ENCODE results near the gene SHISA9.

Gene SHISA9

DNA sequence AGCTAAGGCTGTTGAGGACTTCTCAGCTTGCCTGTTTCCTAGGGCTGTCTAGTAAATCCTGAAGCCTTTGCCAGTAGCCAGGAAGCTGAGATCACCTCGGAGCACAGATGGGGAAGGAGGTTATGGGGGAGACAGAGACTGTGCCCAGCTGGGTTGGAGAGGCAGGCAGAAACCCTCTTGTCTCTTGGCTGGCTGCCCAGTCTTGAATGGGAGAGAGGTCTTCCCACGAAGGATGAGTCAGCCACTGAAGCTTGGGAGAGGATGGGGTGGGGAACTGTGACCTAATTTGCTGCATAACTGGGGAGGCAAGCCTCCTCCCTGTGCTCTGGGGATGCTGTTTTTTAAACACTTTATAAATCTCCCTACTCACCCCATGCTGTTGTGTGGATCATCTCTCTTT lies 69.8 kb downstream of the SHISA9 start:
- DNase-seq (ENCODE audit: low spot score): no peak
- TF ChIP-seq, protein P1, sequence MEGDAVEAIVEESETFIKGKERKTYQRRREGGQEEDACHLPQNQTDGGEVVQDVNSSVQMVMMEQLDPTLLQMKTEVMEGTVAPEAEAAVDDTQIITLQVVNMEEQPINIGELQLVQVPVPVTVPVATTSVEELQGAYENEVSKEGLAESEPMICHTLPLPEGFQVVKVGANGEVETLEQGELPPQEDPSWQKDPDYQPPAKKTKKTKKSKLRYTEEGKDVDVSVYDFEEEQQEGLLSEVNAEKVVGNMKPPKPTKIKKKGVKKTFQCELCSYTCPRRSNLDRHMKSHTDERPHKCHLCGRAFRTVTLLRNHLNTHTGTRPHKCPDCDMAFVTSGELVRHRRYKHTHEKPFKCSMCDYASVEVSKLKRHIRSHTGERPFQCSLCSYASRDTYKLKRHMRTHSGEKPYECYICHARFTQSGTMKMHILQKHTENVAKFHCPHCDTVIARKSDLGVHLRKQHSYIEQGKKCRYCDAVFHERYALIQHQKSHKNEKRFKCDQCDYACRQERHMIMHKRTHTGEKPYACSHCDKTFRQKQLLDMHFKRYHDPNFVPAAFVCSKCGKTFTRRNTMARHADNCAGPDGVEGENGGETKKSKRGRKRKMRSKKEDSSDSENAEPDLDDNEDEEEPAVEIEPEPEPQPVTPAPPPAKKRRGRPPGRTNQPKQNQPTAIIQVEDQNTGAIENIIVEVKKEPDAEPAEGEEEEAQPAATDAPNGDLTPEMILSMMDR (IDR thresholded peaks at IDR 0.05): no peak

DNA sequence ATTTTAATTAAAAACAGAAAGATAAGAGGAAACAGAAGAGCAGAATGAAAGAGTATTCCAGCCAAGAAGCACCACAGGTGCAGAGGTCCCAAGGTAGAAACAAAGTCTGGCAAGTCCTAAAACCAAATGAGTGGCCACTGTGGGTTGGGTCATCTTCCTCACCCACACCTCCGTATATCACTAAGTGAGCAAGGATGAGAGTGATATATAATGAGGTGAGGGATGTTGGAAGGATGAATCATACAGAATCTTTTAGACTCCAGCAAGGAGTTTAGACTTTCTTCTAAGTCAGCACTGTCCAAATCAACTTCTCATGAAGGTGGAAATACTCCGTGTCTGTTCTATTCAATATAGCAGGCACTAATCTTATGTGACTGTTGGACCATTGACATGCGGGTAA lies 70.8 kb downstream of the SHISA9 start:
- H3K27ac ChIP-seq: no peak overlapping the region
- TF ChIP-seq, protein P1 (IDR thresholded peaks at IDR 0.05): no peak
- no peak overlapping the region for H3K4me3 ChIP-seq
- no peak for DNase-seq (ENCODE audit: low spot score)

More for the DNA sequence above, 69.8 kb downstream of the SHISA9 start:
- Histone ChIP-seq H3K27ac (no peak overlapping the region), H3K4me3 (no peak overlapping the region)

DNA sequence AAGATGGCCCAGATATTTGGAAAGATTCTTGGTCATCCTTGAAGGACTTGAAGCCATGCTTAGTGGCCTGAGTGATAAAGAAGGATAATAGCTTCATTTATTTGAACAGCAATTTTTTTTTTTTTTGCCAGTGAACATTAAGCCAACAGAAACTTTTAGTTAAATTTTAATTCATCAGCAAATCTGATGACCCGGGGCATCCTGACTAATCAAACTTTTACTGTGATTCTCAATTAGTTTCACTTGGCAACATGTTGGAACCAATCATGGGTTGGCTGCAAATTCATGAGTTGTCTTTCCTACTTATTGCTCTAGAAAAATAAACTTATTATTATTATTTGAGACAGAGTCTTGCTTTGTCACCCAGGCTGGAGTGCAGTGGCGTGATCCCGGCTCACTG lies 74.4 kb downstream of the SHISA9 start:
- no peak overlapping the region for H3K27ac ChIP-seq
- TF ChIP-seq, protein P1 (IDR thresholded peaks at IDR 0.05): no peak
- DNase-seq (ENCODE audit: low spot score): no peak
- H3K4me3 ChIP-seq: no peak overlapping the region

DNA sequence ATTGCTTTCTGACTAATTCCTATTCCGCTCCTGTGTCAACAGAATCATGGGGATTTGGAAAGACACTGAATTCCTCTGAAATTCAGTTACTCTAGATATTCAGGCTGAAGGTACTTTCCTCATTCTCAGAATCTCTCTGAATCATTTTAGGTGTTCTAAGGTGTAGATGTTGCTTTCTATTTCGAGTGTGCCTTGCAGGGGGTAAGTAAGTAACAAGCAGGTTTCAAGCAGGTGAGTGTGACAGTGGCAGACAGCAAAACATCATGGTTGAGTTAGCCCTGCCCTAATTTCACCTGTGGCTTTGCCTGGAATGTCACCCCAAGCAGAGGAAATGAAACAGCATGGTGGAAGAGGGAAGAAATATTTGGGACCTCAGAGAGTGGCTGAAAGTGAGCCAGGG lies 75.1 kb downstream of the SHISA9 start:
- DNase-seq (ENCODE audit: low spot score): no peak
- H3K27ac ChIP-seq: no peak overlapping the region
- TF ChIP-seq, protein P1 (IDR thresholded peaks at IDR 0.05): no peak
- H3K4me3 ChIP-seq: no peak overlapping the region

DNA sequence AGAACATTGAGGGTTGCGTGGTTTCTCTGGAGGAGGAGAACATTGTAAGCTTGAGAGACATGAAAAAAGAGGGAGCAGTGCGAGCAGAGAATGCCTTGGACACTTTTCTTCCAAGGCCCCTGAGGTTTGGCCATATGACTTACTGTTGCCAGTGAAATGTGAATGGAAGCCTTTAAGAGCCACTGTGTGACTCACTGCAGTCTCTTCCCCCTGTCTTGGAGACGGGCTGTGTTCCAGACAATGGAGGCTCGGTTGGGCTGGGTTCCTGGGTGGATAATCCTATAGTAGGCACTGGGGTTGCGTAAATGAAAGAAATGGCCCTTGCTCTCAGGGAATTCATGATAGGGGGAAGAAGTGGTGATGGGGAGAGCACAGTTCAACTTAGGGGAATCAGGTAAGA lies 75.5 kb downstream of the SHISA9 start:
- TF ChIP-seq, protein P1 (IDR thresholded peaks at IDR 0.05): no peak
- Histone ChIP-seq H3K27ac (no peak overlapping the region), H3K4me3 (no peak overlapping the region)
- no peak for DNase-seq (ENCODE audit: low spot score)

DNA sequence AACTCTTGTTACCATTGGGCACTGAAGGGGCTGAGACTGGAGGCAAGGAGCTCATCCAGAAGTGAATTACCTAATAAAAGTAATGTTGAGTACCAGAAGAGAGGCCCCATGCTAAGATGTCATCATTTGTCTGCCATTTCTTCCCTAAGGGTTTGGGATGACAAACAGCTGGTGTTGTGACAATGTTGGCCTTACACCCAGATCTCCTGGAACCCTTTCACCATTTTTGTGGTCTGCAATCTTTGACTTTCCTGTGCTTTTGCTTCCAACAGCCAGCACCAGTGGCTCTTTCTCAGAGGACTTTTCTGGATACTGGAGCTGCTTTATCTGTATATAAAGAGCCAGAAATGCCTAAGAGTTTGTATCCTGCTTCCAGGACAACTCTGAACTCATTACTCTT lies 84.1 kb downstream of the SHISA9 start:
- DNase-seq (ENCODE audit: low spot score): no peak
- Histone ChIP-seq H3K27ac (no peak overlapping the region), H3K4me3 (no peak overlapping the region)
- TF ChIP-seq, protein P1 (IDR thresholded peaks at IDR 0.05): no peak

DNA sequence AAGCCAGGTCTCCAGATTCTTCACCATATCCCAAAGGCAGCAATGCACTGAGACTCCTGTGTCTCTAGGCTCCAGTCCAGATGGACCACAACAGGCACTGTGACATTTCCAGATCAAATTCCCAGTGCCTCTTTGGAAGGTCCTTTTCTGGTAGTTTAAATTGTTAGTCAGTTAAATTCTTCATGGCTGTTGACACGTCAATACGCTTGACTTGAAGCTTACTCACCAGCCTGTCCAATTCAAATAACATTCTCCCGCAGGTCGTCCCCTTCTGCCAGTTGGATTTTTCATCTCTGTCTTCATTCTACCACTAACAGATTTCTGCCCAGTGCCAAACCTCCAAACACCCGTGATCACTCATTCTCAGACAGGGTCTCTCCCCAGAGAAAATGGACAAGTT lies 86.7 kb downstream of the SHISA9 start:
- DNase-seq (ENCODE audit: low spot score): no peak
- no peak overlapping the region for H3K4me3 ChIP-seq
- H3K27ac ChIP-seq: no peak overlapping the region
- TF ChIP-seq, protein P1 (IDR thresholded peaks at IDR 0.05): no peak
